GM18873 (cell line): Measurements from ENCODE around the gene PLG.
"Not testable (repeated sequence)": the region's sequence is repeated elsewhere in the genome, so short reads cannot be mapped to it uniquely, and the experiment has no call there.

Experiments
- ATAC-seq: cut with Tn5 transposase; IDR thresholded peaks from one replicate; pipeline ENCODE4 v1.9.1; 2021; ENCODE audit warnings: mild to moderate bottlenecking, moderate library complexity, moderate number of reproducible peaks; ENCODE audit not compliant: unreplicated experiment, low FRiP score

PLG gene

GRCh38 chr6:160701918-160702680, at the start of gene PLG:
PLG (plus strand) TSS chr6:160702244; CDS start chr6:160702305, 61 bp downstream.
- not testable (repeated sequence) for ATAC-seq

- ATAC-seq, result no peak
Measured at GRCh38 chr6:160659562-160659961, 42.5 kb upstream of the PLG start.

GRCh38 chr6:160661216-160661615, 40.8 kb upstream of the PLG start:
- no peak for ATAC-seq

- ATAC-seq, result no peak
Measured at GRCh38 chr6:160662429-160662828, 39.6 kb upstream of the PLG start.

GRCh38 chr6:160662842-160663241, 39.2 kb upstream of the PLG start:
- no peak for ATAC-seq

- not testable (repeated sequence) for ATAC-seq
Measured at GRCh38 chr6:160664198-160664597, 37.8 kb upstream of the PLG start, which contains the start of gene LPA. LPA (minus strand) TSS chr6:160664275; CDS start chr6:160664214, 61 bp downstream.

GRCh38 chr6:160667639-160668481, 34.2 kb upstream of the PLG start:
- ATAC-seq, result peak; percentile 47

GRCh38 chr6:160668589-160668988, 33.5 kb upstream of the PLG start:
- no peak for ATAC-seq

GRCh38 chr6:160676418-160676817, 25.6 kb upstream of the PLG start:
- ATAC-seq, result not testable (repeated sequence)

- ATAC-seq, result no peak
Measured at GRCh38 chr6:160678230-160678629, 23.8 kb upstream of the PLG start.

- ATAC-seq, result no peak
Measured at GRCh38 chr6:160678744-160679401, 23.2 kb upstream of the PLG start.

- no peak for ATAC-seq
Measured at GRCh38 chr6:160679402-160679769, 22.7 kb upstream of the PLG start.

GRCh38 chr6:160685101-160685761, 16.8 kb upstream of the PLG start:
- not testable (repeated sequence) for ATAC-seq

GRCh38 chr6:160685762-160686450, 16.1 kb upstream of the PLG start:
- no peak for ATAC-seq

- no peak for ATAC-seq
Measured at GRCh38 chr6:160690458-160690857, 11.6 kb upstream of the PLG start.

GRCh38 chr6:160691617-160692016, 10.4 kb upstream of the PLG start:
- no peak for ATAC-seq

GRCh38 chr6:160692369-160692959, 9.6 kb upstream of the PLG start:
- no peak for ATAC-seq

- not testable (repeated sequence) for ATAC-seq
Measured at GRCh38 chr6:160695025-160695424, 7.0 kb upstream of the PLG start.

- not testable (repeated sequence) for ATAC-seq
Measured at GRCh38 chr6:160695622-160696021, 6.4 kb upstream of the PLG start.
